GOT3 (cell line): Measurements from ENCODE around the gene NTF3.

ENCODE experiments used
- DNase-seq: peaks from one replicate; lab custom pipeline; 2025; ENCODE audit warnings: mixed read lengths; lab: John Stamatoyannopoulos, UW

NTF3 gene

GRCh38 chr12:5432011-5432400 lies at the start of gene NTF3:
Gene NTF3, plus strand, starts transcription at chr12:5432108. Its CDS starts 217 bp downstream, at chr12:5432325.
- DNase-seq: no peak

GRCh38 chr12:5384015-5384414 lies 47.9 kb upstream of the NTF3 start:
- DNase-seq: no peak

GRCh38 chr12:5388581-5389535 lies 43.0 kb upstream of the NTF3 start:
- no peak for DNase-seq

- DNase-seq: no peak
Observed at GRCh38 chr12:5390174-5390799, 41.6 kb upstream of the NTF3 start.

GRCh38 chr12:5391653-5392052 lies 40.3 kb upstream of the NTF3 start:
- DNase-seq: no peak

- DNase-seq: no peak
Observed at GRCh38 chr12:5392961-5393360, 38.9 kb upstream of the NTF3 start.

GRCh38 chr12:5395443-5396271 lies 36.3 kb upstream of the NTF3 start:
- no peak for DNase-seq

GRCh38 chr12:5396541-5396940 lies 35.4 kb upstream of the NTF3 start:
- no peak for DNase-seq

GRCh38 chr12:5399266-5399665 lies 32.6 kb upstream of the NTF3 start:
- DNase-seq: no peak

GRCh38 chr12:5402009-5402935 lies 29.6 kb upstream of the NTF3 start:
- no peak for DNase-seq

- DNase-seq: no peak
Observed at GRCh38 chr12:5403411-5403810, 28.5 kb upstream of the NTF3 start.

- DNase-seq: no peak
Observed at GRCh38 chr12:5407034-5407856, 24.7 kb upstream of the NTF3 start.

- DNase-seq: no peak
Observed at GRCh38 chr12:5409619-5410018, 22.3 kb upstream of the NTF3 start.

- DNase-seq: no peak
Observed at GRCh38 chr12:5416571-5416970, 15.3 kb upstream of the NTF3 start.

- DNase-seq: no peak
Observed at GRCh38 chr12:5417500-5417899, 14.4 kb upstream of the NTF3 start.

GRCh38 chr12:5428332-5429221 lies 3.3 kb upstream of the NTF3 start:
- DNase-seq: no peak

- DNase-seq: no peak
Observed at GRCh38 chr12:5429741-5430557, 2.0 kb upstream of the NTF3 start.
